Right lobe of liver (tissue), 4 donors: Measurements from ENCODE around the gene CBX2.

Source experiments
- POLR2A ChIP-seq: fragments of 450-650 bp; IDR thresholded peaks from one replicate; pipeline ENCODE4 v1.6.1; 2017; ENCODE audit warnings: antibody characterized with exemption, mild to moderate bottlenecking
- TF ChIP-seq, protein P1 (sequence below), 4 donors: fragments of 200-600 bp in 3 of 4; fragments of 450-650 bp in 1 of 4; IDR thresholded peaks; one replicate each; pipeline versions ENCODE4 v1.5.1 to v1.8.0; 2016 to 2022; ENCODE audit warnings: antibody characterized with exemption in 4 of 4, mild to moderate bottlenecking in 2 of 4
- donor health status: DM: no; HTN: no; CAD: no.
- donor health status: DM: no; HTN: no; CAD: no.
- donor health status: DM: no; HTN: yes; CAD: no.

DNA sequence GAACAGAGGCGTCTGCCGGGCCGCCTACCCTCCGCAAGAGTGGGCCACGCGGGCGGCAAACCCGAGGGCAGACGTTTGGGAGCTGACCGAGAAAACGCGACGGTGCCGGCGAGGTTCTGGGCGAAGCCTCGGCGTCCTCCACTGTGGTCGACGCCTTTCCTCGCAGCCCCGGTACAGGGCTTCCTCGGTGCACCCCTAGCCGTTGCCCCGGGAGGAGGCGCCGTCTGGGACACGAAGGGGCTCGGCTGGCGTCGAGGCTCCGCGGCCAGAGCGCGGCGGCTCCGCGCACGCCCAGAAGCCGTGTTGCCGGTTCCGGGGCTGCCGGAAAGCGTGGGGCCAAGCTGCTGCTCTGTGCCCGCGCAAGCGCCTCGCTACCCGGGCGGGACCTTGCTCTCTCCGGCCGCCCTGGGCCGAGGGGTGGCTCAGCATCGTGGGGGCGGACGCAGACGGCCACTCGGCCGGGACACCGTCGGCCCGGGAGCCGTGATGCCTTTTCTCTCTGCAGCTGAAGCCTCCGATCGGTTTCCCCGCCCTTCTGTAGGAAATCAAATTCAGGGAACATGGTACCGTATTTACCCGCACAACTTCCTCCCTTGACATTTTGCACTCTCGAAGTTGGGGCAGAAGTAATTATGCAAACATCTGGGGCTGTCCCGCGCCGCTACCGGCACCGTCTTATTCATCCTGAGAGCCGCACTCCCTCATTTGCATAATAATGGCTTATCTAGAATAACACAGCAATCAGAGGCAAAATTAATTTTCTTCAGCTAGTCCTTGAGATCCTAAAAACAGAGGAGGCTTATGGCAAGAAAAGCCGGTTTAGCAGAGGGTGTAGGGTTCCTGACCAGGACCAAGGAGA is 26.3 kb downstream of the CBX2 start:
- TF ChIP-seq, protein P1, sequence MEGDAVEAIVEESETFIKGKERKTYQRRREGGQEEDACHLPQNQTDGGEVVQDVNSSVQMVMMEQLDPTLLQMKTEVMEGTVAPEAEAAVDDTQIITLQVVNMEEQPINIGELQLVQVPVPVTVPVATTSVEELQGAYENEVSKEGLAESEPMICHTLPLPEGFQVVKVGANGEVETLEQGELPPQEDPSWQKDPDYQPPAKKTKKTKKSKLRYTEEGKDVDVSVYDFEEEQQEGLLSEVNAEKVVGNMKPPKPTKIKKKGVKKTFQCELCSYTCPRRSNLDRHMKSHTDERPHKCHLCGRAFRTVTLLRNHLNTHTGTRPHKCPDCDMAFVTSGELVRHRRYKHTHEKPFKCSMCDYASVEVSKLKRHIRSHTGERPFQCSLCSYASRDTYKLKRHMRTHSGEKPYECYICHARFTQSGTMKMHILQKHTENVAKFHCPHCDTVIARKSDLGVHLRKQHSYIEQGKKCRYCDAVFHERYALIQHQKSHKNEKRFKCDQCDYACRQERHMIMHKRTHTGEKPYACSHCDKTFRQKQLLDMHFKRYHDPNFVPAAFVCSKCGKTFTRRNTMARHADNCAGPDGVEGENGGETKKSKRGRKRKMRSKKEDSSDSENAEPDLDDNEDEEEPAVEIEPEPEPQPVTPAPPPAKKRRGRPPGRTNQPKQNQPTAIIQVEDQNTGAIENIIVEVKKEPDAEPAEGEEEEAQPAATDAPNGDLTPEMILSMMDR (IDR thresholded peaks at IDR 0.05) = no peak
- TF ChIP-seq POLR2A = no peak
